Measurements from ENCODE around the gene LRATD1.

Gene LRATD1

GRCh38 chr2:14638488-14638887, 6.0 kb downstream of the LRATD1 start:
- CTCF ChIA-PET, result interaction anchor here (0.7 kb wide), 1 partner anchor 1308 kb away, joined by 3 read pairs; no protein-coding TSS in a partner anchor
- TF ChIP-seq TCF7L2 (IDR thresholded peaks at IDR 0.05; ENCODE audit: borderline replicate concordance, low read depth, low read length) (no peak), EGR2 (tag by site-specific recombination; IDR thresholded peaks at IDR 0.05; ENCODE audit: low read depth) (no peak), ZNF274 (IDR thresholded peaks at IDR 0.05; ENCODE audit: low read length) (no peak), ZNF274 (tag by site-specific recombination; IDR thresholded peaks at IDR 0.05; ENCODE audit: borderline replicate concordance) (no peak), ZNF558 (tag by site-specific recombination; IDR thresholded peaks at IDR 0.05) (no peak), ZNF26 (tag by site-specific recombination; IDR thresholded peaks at IDR 0.05) (no peak), ZNF112 (tag by site-specific recombination; IDR thresholded peaks at IDR 0.05) (no peak), ZNF544 (tag by site-specific recombination; IDR thresholded peaks at IDR 0.05) (no peak), ZFP69B (tag by site-specific recombination; IDR thresholded peaks at IDR 0.05) (no peak), OSR2 (tag by site-specific recombination; IDR thresholded peaks at IDR 0.05) (no peak), ZNF302 (tag by site-specific recombination; IDR thresholded peaks at IDR 0.05; ENCODE audit: low read depth) (no peak), ZNF202 (tag by site-specific recombination; IDR thresholded peaks at IDR 0.05; ENCODE audit: borderline replicate concordance) (no peak), INSM2 (tag by site-specific recombination; IDR thresholded peaks at IDR 0.05) (no peak), SCRT1 (tag by site-specific recombination; IDR thresholded peaks at IDR 0.05; ENCODE audit: borderline replicate concordance) (no peak)
- TF ChIP-seq, protein P1, sequence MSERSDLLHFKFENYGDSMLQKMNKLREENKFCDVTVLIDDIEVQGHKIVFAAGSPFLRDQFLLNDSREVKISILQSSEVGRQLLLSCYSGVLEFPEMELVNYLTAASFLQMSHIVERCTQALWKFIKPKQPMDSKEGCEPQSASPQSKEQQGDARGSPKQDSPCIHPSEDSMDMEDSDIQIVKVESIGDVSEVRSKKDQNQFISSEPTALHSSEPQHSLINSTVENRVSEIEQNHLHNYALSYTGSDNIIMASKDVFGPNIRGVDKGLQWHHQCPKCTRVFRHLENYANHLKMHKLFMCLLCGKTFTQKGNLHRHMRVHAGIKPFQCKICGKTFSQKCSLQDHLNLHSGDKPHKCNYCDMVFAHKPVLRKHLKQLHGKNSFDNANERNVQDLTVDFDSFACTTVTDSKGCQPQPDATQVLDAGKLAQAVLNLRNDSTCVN (tag by site-specific recombination; optimal IDR thresholded peaks at IDR 0.05), result no peak
- POLR2A ChIA-PET, result no interaction called here

DNA sequence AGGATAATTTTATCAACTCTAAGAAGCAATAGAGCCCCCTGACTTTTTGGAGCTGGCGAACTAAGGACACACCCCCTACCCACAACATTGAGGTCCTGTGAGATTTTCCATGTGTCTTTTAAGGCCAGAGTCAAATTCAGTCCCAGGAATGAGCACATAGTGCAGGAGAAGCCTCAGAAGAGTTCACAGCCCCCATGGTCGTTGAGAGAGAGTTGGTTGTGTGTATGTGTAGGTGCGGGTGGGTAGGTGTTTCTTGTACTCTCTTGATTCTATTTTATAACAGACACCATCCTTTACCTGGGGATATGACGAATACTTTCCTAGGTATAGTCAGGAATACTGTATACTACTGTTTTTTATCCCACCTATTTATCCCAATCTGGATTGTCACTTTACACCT, 8.6 kb downstream of the LRATD1 start:
- no peak overlapping the region for H3K27ac ChIP-seq (ENCODE audit: extremely low read depth, low read depth, low read length)
- H3K36me3 ChIP-seq (ENCODE audit: control insufficient read depth in 2 of 2, insufficient read depth in 1 of 2, low read length in 2 of 2), result no peaks in the 10 kb centered on the region; a peak in 1 of 3 replicates
- CTCF ChIA-PET, result interaction anchor here (0.7 to 1.0 kb wide), 3 partner anchors 13 to 936 kb away, joined by 3 to 4 read pairs (median 3); no protein-coding TSS in a partner anchor
- H3K9me3 ChIP-seq (ENCODE audit: control insufficient read depth, insufficient read depth, low read depth, low read length), result no peaks in the 10 kb centered on the region
- no peaks in the 10 kb centered on the region for H3K4me1 ChIP-seq (ENCODE audit: control insufficient read depth, insufficient read depth, low read length)
- no peak overlapping the region for H3K4me3 ChIP-seq (ENCODE audit: low read depth, low read length)
- POLR2A ChIA-PET, result no interaction called here
- TF ChIP-seq ZNF660 (tag by site-specific recombination; IDR thresholded peaks at IDR 0.05) (no peak), ZNF157 (tag by site-specific recombination; IDR thresholded peaks at IDR 0.05) (no peak), GLI2 (tag by site-specific recombination; IDR thresholded peaks at IDR 0.05; ENCODE audit: borderline replicate concordance, low read depth) (no peak), ZNF19 (tag by site-specific recombination; IDR thresholded peaks at IDR 0.05; ENCODE audit: low read depth) (no peak), ZXDB (tag by site-specific recombination; IDR thresholded peaks at IDR 0.05) (no peak), ZNF664 (tag by site-specific recombination; IDR thresholded peaks at IDR 0.05) (no peak), MZF1 (tag by site-specific recombination; IDR thresholded peaks at IDR 0.05; ENCODE audit: borderline replicate concordance) (no peak), ZNF449 (tag by site-specific recombination; IDR thresholded peaks at IDR 0.05) (no peak), KLF10 (tag by site-specific recombination; IDR thresholded peaks at IDR 0.05) (no peak), ZNF146 (tag by site-specific recombination; IDR thresholded peaks at IDR 0.05) (no peak), ZFP37 (tag by site-specific recombination; IDR thresholded peaks at IDR 0.05) (no peak), ZBTB8A (tag by site-specific recombination; IDR thresholded peaks at IDR 0.05) (no peak), BCL11B (tag by site-specific recombination; IDR thresholded peaks at IDR 0.05; ENCODE audit: low read depth) (no peak), ZNF48 (tag by site-specific recombination; IDR thresholded peaks at IDR 0.05) (no peak)
- TF ChIP-seq, protein P2, sequence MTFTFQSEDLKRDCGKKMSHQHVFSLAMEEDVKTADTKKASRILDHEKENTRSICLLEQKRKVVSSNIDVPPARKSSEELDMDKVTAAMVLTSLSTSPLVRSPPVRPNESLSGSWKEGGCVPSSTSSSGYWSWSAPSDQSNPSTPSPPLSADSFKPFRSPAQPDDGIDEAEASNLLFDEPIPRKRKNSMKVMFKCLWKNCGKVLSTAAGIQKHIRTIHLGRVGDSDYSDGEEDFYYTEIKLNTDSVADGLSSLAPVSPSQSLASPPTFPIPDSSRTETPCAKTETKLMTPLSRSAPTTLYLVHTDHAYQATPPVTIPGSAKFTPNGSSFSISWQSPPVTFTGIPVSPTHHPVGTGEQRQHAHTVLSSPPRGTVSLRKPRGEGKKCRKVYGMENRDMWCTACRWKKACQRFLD (tag by site-specific recombination; IDR thresholded peaks at IDR 0.05), result no peak

More at GRCh38 chr2:14638488-14638887, 6.0 kb downstream of the LRATD1 start:
- Histone ChIP-seq H3K36me3 (ENCODE audit: control insufficient read depth in 2 of 2, insufficient read depth in 1 of 2, low read length in 2 of 2) (no peaks in the 10 kb centered on the region; a peak in 1 of 3 replicates), H3K4me3 (ENCODE audit: low read depth, low read length) (no peak overlapping the region), H3K27ac (ENCODE audit: extremely low read depth, low read depth, low read length) (no peak overlapping the region), H3K4me1 (ENCODE audit: control insufficient read depth, insufficient read depth, low read length) (no peaks in the 10 kb centered on the region), H3K9me3 (ENCODE audit: control insufficient read depth, insufficient read depth, low read depth, low read length) (no peaks in the 10 kb centered on the region)

Data from HEK293 (cell line).